Stimulated activated naive CD8-positive, alpha-beta T cell treated with anti-CD3 and anti-CD28 coated beads, Interleukin-15, Interleukin-2, amounts not matched to agents 100 U/mL and 50 U/mL, for 24 hours (primary cell): ENCODE measurements around the gene NDUFC1.
"Not testable (repeated sequence)": the region's sequence is repeated elsewhere in the genome, so short reads cannot be mapped to it uniquely, and the experiment has no call there.

ENCODE experiments used
- ATAC-seq: fragments of 150-1000 bp; cut with Tn5 transposase; one replicate; pipeline ENCODE4 v1.10.0; 2021
- DNase-seq: peaks from one replicate; pipeline ENCODE4 v3.0.0; 2021

The NDUFC1 gene

DNA sequence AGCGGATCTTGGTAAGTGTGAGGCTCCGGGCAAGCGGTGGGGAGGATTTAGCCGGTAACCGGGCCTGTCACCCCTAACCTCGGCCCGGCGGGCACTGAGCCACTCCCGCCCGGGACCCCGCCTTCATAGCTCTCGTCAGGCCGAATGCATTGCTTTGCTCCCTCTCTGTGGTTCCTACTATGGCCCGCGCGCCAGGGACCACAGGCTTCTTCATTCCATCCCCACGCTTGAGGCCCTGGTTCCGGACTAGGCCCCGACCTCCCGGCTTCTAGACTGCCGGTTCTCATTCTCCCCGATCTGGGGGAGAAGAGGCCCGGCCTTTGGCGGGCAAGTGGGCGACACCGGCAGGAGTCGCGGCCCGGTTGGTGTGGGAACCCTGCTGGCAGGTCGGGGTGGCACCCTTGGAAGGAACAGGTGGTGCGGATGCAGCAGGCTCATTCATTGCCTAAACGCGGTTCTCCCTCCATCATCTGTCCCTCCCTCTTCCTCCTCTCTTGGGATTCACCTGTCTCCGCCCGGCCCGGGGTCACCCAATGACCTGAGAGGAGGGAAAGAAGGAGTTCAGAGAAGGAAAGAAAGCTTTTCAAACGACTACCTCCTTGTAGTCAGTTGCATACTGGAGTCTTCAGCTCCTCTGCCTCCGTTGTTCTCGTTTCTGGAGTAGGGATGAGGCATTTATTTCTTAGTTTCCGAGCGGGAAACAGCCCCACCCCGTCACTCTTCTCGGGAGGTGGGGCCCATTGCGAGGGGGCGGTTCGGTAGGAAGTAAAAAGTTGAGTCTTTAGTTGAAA lies at the start of gene NDUFC1:
TSS of gene NDUFC1 (minus strand) at position 657 of the 791 bp plus-strand sequence. CDS start 6,679 bp downstream, outside the sequence.
- ATAC-seq (peak; percentile 48), DNase-seq (peak; percentile 65)

GRCh38 chr4:139337612-139338011 lies 35.3 kb upstream of the NDUFC1 start:
- ATAC-seq (no peak), DNase-seq (no peak)

DNA sequence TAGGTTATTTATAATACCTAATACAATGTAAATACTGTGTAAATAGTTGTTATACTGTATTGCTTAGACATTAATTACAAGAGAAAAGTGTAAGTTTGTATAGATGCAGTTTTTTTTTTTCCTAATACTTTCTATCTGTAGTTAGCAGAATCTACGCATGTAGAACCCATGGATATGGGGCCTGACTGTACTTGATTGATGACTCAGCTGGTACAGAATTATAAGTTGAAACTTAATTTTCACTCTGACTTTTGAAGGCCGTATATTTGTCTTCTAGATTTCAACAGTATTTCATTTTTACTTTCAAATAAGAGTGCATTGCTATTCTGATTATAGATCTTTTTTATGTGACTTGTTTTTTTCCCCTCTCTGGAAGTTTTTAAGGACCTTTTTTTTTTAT lies 30.8 kb upstream of the NDUFC1 start:
- ATAC-seq (no peak), DNase-seq (no peak)

DNA sequence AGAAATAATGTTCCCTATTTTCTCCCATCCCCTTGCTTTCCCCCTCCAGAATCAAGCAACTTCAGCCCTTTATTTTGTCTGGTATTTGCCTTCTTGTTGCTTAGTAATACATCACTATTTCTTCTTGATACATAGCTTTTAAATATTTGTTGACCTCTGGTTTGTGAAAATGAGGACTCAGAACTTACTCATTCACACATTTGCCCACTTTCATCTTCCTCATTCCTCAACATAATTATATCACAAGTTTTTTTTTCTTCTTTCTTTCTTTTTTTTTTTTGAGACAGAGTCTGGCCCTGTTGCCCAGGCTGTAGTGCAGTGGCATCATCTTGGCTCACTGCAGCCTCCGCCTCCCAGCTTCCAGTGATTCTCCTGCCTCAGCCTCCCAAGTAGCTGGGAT lies 28.9 kb upstream of the NDUFC1 start:
- DNase-seq (no peak), ATAC-seq (peak; percentile 34)

DNA sequence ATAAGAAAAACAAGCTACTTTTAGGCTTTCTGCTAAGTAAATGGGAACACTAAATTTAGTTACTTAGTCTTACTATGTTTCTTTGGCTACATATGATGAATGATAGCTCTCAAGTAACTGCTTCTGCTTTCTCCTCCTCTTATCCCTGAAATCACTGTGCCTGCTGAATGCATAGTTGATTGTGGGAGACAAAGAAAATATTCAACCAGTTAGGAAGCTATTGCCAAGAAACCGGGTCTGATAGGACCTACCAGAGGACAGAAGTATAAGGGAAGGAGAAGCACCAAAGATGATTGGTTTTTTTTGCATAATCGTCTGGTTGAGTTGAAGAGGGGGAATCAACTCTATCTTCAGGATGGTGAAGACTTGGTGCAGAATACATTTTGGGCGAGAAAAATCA lies 28.0 kb upstream of the NDUFC1 start:
- DNase-seq (no peak), ATAC-seq (no peak)

GRCh38 chr4:139329665-139330200 lies 27.5 kb upstream of the NDUFC1 start:
- DNase-seq (no peak), ATAC-seq (no peak)

GRCh38 chr4:139324620-139325019 lies 22.3 kb upstream of the NDUFC1 start:
- ATAC-seq (no peak), DNase-seq (no peak)

DNA sequence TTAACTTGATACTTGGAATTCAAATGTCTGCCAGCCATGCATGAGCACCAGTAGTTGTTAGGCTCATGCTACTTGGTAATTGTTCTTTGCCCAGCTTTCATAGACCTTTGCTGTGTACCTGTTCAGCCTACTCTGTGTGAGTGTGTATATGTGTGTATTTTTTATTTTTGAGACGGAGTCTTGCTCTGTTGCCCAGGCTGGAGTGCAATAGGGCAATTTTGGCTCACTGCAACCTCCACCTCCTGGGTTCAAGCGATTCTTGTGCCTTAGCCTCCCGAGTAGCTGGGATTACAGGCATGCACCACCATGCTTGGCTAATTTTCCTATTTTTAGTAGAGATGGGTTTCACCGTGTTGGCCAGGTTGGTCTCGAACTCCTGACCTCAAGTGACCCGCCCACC lies 20.3 kb upstream of the NDUFC1 start:
- DNase-seq, ATAC-seq: not testable (repeated sequence)

- DNase-seq, ATAC-seq: not testable (repeated sequence)
Observed at GRCh38 chr4:139322070-139322469, 19.8 kb upstream of the NDUFC1 start.

DNA sequence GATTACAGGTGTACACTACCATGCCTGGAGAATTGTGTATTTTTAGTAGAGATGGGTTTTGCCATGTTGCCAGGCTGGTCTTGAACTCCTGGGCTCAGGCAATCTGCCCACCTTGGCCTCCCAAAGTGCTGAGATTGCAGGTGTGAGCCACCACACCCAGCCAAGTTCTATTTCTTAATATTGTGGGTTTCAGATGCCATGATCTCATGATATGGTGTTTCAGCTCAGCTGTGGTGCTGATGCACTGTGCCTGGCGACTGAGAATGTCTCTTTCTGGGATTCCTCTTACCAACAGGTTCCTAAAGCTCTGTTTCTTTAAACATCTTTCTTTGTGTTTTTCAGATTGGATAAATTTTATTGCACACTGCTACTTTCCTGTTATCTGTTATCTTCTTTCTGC lies 17.3 kb upstream of the NDUFC1 start:
- DNase-seq (no peak), ATAC-seq (no peak)

DNA sequence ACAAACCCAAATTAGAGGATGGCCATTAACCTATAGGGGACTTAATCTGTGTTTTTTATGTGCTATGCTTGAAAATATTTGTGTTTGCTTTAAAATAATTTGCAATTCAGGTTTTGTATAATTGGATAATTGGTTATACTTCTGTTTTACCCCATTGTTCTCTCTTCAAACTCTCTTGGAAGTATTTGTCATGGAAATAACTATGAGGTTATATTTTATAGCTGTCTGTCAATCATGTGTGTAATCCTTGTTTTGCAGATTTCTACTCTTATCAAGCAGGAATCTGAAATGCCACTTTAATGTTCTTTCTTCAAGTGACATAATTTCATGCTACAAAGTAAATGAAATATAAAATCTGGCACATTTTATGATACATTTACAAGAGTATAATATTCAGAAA lies 15.4 kb upstream of the NDUFC1 start:
- ATAC-seq, result no peak
- DNase-seq, result no peak

GRCh38 chr4:139316733-139317132 lies 14.5 kb upstream of the NDUFC1 start:
- no peak for ATAC-seq
- DNase-seq, result no peak

GRCh38 chr4:139315221-139315675 lies 13.0 kb upstream of the NDUFC1 start:
- ATAC-seq (no peak), DNase-seq (no peak)

- ATAC-seq, result no peak
Observed at GRCh38 chr4:139314047-139314800, 11.9 kb upstream of the NDUFC1 start.

DNA sequence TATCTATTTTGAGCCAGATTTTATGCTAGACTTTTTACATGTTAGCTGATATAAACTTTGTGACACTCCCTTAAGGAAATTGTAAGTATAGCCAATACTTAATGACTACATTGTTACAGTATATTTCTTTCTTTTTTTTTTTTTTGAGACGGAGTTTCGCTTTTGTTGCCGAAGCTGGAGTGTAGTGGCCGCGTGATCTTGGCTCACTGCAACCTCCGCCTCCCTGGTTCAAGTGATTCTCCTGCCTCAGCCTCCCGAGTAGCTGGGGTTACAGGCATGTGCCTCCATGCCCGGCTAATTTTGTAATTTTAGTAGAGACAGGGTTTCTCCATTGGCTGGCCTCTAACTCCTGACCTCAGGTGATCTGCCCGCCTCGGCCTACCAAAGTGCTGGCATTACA lies 11.1 kb upstream of the NDUFC1 start:
- not testable (repeated sequence) for DNase-seq, ATAC-seq

More at GRCh38 chr4:139314047-139314800, 11.9 kb upstream of the NDUFC1 start:
- no peak for DNase-seq

- ATAC-seq (no peak), DNase-seq (no peak)
Observed at GRCh38 chr4:139312552-139313332, 10.5 kb upstream of the NDUFC1 start.

DNA sequence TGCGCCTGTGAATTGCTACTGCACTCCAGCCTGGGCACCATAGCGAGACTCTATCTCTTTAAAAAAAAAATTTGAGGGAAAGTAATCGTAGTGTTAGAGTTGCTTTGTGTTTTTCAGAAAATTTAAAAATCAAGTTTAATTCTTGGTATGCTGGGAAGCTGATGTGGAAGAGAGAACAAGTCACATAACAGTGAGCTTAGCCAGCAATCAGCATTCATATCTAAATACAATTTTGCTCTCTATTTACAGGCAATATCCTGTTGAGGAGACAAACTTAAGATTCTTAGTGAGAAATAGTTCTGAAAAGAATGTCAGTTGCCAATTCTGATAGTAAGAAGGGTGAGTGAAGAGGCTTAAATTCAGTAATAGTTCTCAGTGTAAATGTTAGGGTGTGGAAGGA lies 9.6 kb upstream of the NDUFC1 start:
- DNase-seq (no peak), ATAC-seq (no peak)

DNA sequence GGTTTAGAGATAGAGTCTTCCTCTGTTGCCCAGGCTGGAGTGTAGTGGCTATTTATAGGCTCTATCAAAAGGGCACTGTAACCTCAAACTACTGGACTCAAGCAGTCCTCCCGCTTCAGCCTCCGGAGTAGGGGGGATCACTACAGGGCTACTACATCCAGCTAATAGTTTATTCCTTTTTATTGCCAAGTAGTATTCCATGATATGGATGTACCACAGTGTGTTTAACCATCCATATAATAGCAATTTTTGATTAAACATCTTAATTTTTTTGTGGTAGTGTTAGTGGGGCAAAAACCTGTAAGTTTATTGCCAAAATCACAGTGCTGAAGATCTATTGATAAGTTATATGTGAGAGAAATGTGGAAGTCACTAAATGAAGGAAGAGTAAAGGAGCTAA lies 2.6 kb upstream of the NDUFC1 start:
- no peak for DNase-seq
- no peak for ATAC-seq

GRCh38 chr4:139301113-139301820 lies 1.0 kb downstream of the NDUFC1 start, which contains the start of gene NAA15:
Gene NAA15 (plus strand): TSS chr4:139301505. CDS start chr4:139301778, 273 bp downstream.
- peak; percentile 97 for DNase-seq
- peak; percentile 95 for ATAC-seq

DNA sequence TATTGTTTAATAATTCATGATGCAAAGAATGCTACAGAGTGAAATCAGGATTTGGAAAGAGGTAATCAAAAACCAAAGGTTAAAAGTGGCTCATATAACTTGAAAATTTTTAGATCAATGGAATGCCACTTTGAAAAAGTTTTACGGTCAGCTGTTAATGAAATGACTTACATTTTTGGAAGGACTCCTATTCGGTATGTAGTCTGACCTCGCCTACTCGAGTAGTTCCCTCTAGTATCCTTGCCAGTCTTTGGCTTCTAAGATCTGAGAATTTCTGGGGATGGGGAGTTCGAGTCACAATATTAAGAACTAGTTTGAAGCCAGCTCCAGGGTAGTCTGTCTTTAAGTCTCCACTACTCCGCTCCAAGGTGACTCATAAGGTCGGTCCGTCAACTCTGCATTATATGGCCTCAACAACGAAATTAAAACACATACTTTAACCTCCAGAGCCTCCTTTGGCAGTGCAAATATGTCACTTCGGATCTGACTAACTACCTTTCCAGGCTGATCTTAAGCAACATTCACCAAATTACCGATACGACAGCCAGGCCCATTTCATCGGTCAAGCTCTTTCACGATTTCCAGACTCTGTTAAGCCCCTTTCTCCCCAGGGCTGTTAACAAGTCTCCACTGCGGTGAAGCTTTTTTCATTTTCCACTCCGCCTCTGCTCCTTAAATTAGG lies 1.7 kb downstream of the NDUFC1 start:
- DNase-seq (peak; percentile 24), ATAC-seq (peak; percentile 47)

DNA sequence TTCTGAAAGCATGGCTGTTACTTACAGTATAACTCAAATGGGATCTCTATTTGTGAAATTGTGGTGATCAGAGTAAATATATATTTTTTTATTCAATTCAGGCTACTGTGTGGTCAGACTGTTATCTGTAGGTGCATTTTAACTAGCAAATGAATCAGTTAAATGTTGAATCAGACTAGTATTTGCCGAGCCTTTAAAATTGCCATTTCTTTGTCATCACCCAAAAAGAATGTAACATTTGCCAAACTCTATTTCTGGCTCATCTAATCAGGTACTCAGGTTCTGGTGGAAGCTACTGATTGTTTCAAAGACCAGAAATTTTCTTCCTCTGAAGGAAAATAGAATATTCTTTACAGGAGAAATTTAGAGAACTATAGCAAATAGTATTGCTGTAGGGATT lies 2.7 kb downstream of the NDUFC1 start:
- ATAC-seq (no peak), DNase-seq (no peak)
